ENCODE data around the gene SPOCK1.

Gene SPOCK1

DNA sequence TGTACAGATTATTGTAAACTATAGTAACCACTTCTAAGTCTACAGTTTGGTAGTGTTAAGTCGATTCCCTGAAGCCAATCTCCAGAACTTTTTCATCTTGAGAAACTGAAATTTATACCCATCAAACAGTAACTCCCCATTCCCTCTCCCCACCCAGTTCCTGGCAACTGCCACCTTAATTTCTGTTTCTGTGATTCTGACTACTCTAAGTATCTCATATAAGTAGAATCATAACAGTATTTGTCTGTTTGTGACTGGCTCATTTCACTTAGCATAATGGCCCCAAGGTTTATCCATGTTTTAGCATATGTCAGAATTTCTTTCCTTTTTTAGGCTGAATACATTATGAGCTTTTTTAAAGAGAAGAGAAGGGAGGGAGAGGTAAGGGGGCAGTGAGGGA lies 61.4 kb downstream of the SPOCK1 start:
- Histone ChIP-seq H3K36me3 (ENCODE audit: control insufficient read depth, insufficient read depth, low read length) (no peaks in the 10 kb centered on the region), H3K9ac (ENCODE audit: low read length) (no peak overlapping the region), H3K27me3 (ENCODE audit: control insufficient read depth, insufficient read depth, low read length) (no peaks in the 10 kb centered on the region), H3K9me3 (ENCODE audit: control insufficient read depth, low read length) (no peaks in the 10 kb centered on the region), H3K4me3 (ENCODE audit: low read length) (no peak overlapping the region), H3K4me1 (ENCODE audit: control insufficient read depth, insufficient read depth, low read length) (no peaks in the 10 kb centered on the region)

- H3K36me3 ChIP-seq (ENCODE audit: control insufficient read depth, insufficient read depth, low read length): no peaks in the 10 kb centered on the region
- no peak overlapping the region for H3K9ac ChIP-seq (ENCODE audit: low read length)
- no peaks in the 10 kb centered on the region for H3K9me3 ChIP-seq (ENCODE audit: control insufficient read depth, low read length)
- no peaks in the 10 kb centered on the region for H3K4me1 ChIP-seq (ENCODE audit: control insufficient read depth, insufficient read depth, low read length)
- H3K4me3 ChIP-seq (ENCODE audit: low read length): no peak overlapping the region
- no peaks in the 10 kb centered on the region for H3K27me3 ChIP-seq (ENCODE audit: control insufficient read depth, insufficient read depth, low read length)
These were observed 65.6 kb downstream of the SPOCK1 start for GRCh38 chr5:137433539-137433938.

GRCh38 chr5:137432376-137432775 lies 66.8 kb downstream of the SPOCK1 start:
- H3K36me3 ChIP-seq (ENCODE audit: control insufficient read depth, insufficient read depth, low read length): no peaks in the 10 kb centered on the region
- no peaks in the 10 kb centered on the region for H3K9me3 ChIP-seq (ENCODE audit: control insufficient read depth, low read length)
- H3K27me3 ChIP-seq (ENCODE audit: control insufficient read depth, insufficient read depth, low read length): no peaks in the 10 kb centered on the region
- H3K4me1 ChIP-seq (ENCODE audit: control insufficient read depth, insufficient read depth, low read length): no peaks in the 10 kb centered on the region
- H3K4me3 ChIP-seq (ENCODE audit: low read length): no peak overlapping the region
- no peak overlapping the region for H3K9ac ChIP-seq (ENCODE audit: low read length)

- Histone ChIP-seq H3K36me3 (ENCODE audit: control insufficient read depth, insufficient read depth, low read length) (no peaks in the 10 kb centered on the region), H3K9ac (ENCODE audit: low read length) (no peak overlapping the region), H3K27me3 (ENCODE audit: control insufficient read depth, insufficient read depth, low read length) (no peaks in the 10 kb centered on the region), H3K4me3 (ENCODE audit: low read length) (no peak overlapping the region), H3K9me3 (ENCODE audit: control insufficient read depth, low read length) (no peaks in the 10 kb centered on the region), H3K4me1 (ENCODE audit: control insufficient read depth, insufficient read depth, low read length) (no peaks in the 10 kb centered on the region)
These were observed 68.1 kb downstream of the SPOCK1 start for GRCh38 chr5:137431051-137431450.

- H3K9me3 ChIP-seq (ENCODE audit: control insufficient read depth, low read length): no peaks in the 10 kb centered on the region
- H3K36me3 ChIP-seq (ENCODE audit: control insufficient read depth, insufficient read depth, low read length): no peaks in the 10 kb centered on the region
- no peaks in the 10 kb centered on the region for H3K4me1 ChIP-seq (ENCODE audit: control insufficient read depth, insufficient read depth, low read length)
- no peak overlapping the region for H3K9ac ChIP-seq (ENCODE audit: low read length)
- no peaks in the 10 kb centered on the region for H3K27me3 ChIP-seq (ENCODE audit: control insufficient read depth, insufficient read depth, low read length)
- no peak overlapping the region for H3K4me3 ChIP-seq (ENCODE audit: low read length)
These were observed 83.9 kb downstream of the SPOCK1 start for GRCh38 chr5:137415231-137415681.

DNA sequence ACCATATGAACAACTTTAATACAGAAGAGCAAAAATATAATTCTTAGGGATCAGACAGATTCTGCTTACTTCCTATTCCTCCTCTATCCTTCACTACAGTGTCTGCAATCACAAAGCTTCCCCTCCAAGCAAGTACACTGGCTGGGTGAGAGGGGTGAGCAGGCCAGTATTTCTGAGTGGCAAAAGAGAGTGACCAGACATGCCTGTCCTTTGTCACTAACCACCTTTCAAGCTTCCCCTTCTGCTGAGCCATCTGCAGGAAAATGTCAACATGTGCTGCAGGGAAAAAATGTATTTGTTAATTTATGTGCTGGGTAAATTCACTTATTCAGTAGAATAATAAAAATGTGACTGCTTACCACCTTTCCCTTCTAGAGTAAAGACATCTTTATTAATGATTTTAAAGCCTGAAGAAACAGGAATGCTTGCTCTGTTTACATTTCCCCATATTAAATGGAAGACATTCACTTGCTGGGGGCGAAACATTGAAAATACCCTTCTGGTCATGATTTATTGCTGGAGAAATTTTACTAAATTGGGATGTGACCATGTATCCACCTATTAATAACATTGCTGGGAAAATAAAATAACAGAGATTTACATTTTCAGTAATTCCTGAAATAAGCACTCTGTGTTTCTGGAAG lies 84.9 kb downstream of the SPOCK1 start:
- no peaks in the 10 kb centered on the region for H3K27me3 ChIP-seq (ENCODE audit: control insufficient read depth, insufficient read depth, low read length)

DNA sequence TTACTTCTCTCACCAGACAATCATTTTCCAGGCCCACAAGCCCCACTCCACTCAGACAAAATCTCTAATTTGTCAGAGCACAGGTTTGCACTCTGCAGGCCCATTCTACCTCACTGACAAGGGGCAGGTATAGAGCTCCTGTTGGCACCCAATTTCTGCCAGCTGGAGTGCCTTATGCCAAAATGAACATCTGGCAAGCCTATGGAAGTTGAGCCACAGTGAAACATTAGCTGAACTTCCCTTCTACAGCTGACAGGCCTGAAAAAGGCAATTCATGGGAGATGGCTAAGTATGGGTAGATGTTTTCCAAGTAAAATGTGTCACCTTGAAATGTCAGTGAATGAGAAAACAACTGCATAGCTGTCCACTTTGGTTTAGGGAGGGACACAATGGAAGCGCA lies 87.0 kb downstream of the SPOCK1 start:
- Histone ChIP-seq H3K4me1 (ENCODE audit: control insufficient read depth, insufficient read depth, low read length) (no peaks in the 10 kb centered on the region), H3K4me3 (ENCODE audit: low read length) (no peak overlapping the region), H3K36me3 (ENCODE audit: control insufficient read depth, insufficient read depth, low read length) (no peaks in the 10 kb centered on the region), H3K9ac (ENCODE audit: low read length) (no peak overlapping the region), H3K9me3 (ENCODE audit: control insufficient read depth, low read length) (no peaks in the 10 kb centered on the region), H3K27me3 (ENCODE audit: control insufficient read depth, insufficient read depth, low read length) (no peaks in the 10 kb centered on the region)

More for the DNA sequence above, 84.9 kb downstream of the SPOCK1 start:
- Histone ChIP-seq H3K4me1 (ENCODE audit: control insufficient read depth, insufficient read depth, low read length) (no peaks in the 10 kb centered on the region), H3K9me3 (ENCODE audit: control insufficient read depth, low read length) (no peaks in the 10 kb centered on the region), H3K9ac (ENCODE audit: low read length) (no peak overlapping the region), H3K4me3 (ENCODE audit: low read length) (no peak overlapping the region), H3K36me3 (ENCODE audit: control insufficient read depth, insufficient read depth, low read length) (no peaks in the 10 kb centered on the region)

DNA sequence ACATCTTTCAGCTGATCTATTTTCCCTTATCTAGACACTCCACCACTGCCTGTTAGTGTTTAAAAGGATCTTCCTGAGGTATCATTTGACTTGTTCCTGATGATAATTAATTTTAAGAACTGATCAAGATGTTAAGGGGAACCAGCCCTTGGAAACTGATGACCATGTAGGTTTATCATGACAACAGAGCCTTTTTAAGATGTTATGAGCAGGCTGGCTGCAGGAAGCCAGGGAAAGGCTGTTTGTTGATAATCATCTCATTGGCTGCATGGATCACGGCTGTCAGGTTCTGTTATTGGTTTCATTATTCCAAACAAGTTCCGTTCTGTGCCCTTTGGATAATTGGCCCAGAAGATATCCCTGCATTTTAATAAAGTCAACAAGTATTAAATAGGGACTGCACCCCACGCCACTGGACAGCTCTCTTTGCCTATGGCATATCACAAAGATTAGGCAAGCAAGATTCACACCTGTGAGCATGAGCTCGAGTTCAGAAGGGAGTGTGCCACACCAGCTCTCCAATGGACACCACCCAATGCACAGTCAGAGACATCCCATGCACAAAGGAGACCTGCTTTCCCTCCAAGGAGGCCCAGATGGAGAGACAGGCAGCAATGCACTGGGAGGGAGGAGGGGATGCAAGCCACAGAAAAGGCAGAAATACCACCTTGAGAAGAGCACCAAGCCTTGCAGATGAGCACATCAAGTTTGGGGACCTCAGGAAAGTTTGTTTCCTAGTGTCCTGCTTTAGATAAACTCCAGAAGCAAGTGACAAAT lies 88.7 kb downstream of the SPOCK1 start:
- H3K4me1 ChIP-seq (ENCODE audit: control insufficient read depth, insufficient read depth, low read length): no peaks in the 10 kb centered on the region
- H3K9me3 ChIP-seq (ENCODE audit: control insufficient read depth, low read length): no peaks in the 10 kb centered on the region
- H3K4me3 ChIP-seq (ENCODE audit: low read length): no peak overlapping the region
- no peaks in the 10 kb centered on the region for H3K36me3 ChIP-seq (ENCODE audit: control insufficient read depth, insufficient read depth, low read length)
- no peak overlapping the region for H3K9ac ChIP-seq (ENCODE audit: low read length)
- H3K27me3 ChIP-seq (ENCODE audit: control insufficient read depth, insufficient read depth, low read length): no peaks in the 10 kb centered on the region

GRCh38 chr5:137409736-137410135 lies 89.4 kb downstream of the SPOCK1 start:
- no peaks in the 10 kb centered on the region for H3K4me1 ChIP-seq (ENCODE audit: control insufficient read depth, insufficient read depth, low read length)
- no peaks in the 10 kb centered on the region for H3K27me3 ChIP-seq (ENCODE audit: control insufficient read depth, insufficient read depth, low read length)
- H3K36me3 ChIP-seq (ENCODE audit: control insufficient read depth, insufficient read depth, low read length): no peaks in the 10 kb centered on the region
- H3K4me3 ChIP-seq (ENCODE audit: low read length): no peak overlapping the region
- no peaks in the 10 kb centered on the region for H3K9me3 ChIP-seq (ENCODE audit: control insufficient read depth, low read length)
- H3K9ac ChIP-seq (ENCODE audit: low read length): no peak overlapping the region

GRCh38 chr5:137407090-137407489 lies 92.0 kb downstream of the SPOCK1 start:
- no peak overlapping the region for H3K4me3 ChIP-seq (ENCODE audit: low read length)
- no peaks in the 10 kb centered on the region for H3K4me1 ChIP-seq (ENCODE audit: control insufficient read depth, insufficient read depth, low read length)
- H3K27me3 ChIP-seq (ENCODE audit: control insufficient read depth, insufficient read depth, low read length): no peaks in the 10 kb centered on the region
- no peak overlapping the region for H3K9ac ChIP-seq (ENCODE audit: low read length)
- no peaks in the 10 kb centered on the region for H3K9me3 ChIP-seq (ENCODE audit: control insufficient read depth, low read length)
- no peaks in the 10 kb centered on the region for H3K36me3 ChIP-seq (ENCODE audit: control insufficient read depth, insufficient read depth, low read length)

DNA sequence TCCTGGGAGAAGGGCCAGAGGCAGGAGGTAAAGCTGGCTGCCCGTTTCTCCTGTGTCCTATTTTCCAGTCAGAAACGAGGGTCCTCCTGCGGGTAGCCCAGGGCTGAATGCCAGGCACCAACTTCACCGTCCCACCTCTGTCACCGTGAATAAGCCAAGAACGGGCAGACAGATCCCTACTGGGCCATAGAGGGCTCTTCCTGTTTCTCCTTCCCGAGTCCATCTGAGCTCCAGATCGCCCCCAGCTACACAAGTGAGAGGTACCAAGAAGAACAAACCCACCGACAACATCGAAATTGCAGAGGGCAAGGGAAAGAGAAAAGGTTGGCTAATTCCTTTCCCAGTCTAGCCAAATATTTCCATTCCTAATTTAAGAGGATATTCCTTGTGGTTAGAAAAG lies 93.7 kb downstream of the SPOCK1 start:
- Histone ChIP-seq H3K4me1 (ENCODE audit: control insufficient read depth, insufficient read depth, low read length) (no peaks in the 10 kb centered on the region), H3K9ac (ENCODE audit: low read length) (no peak overlapping the region), H3K9me3 (ENCODE audit: control insufficient read depth, low read length) (no peaks in the 10 kb centered on the region), H3K4me3 (ENCODE audit: low read length) (no peak overlapping the region), H3K27me3 (ENCODE audit: control insufficient read depth, insufficient read depth, low read length) (no peaks in the 10 kb centered on the region), H3K36me3 (ENCODE audit: control insufficient read depth, insufficient read depth, low read length) (no peaks in the 10 kb centered on the region)

GRCh38 chr5:137403869-137404268 lies 95.3 kb downstream of the SPOCK1 start:
- Histone ChIP-seq H3K9me3 (ENCODE audit: control insufficient read depth, low read length) (no peaks in the 10 kb centered on the region), H3K4me3 (ENCODE audit: low read length) (no peak overlapping the region), H3K27me3 (ENCODE audit: control insufficient read depth, insufficient read depth, low read length) (no peaks in the 10 kb centered on the region), H3K4me1 (ENCODE audit: control insufficient read depth, insufficient read depth, low read length) (no peaks in the 10 kb centered on the region), H3K36me3 (ENCODE audit: control insufficient read depth, insufficient read depth, low read length) (no peaks in the 10 kb centered on the region), H3K9ac (ENCODE audit: low read length) (no peak overlapping the region)

Data from mucosa of stomach (tissue), 1 donor.